GM12878 (cell line): ENCODE measurements around the gene MBNL1. TPM values are rescaled to one million over a fixed set of nuclear protein-coding genes. Genes with fewer than 3 reads are reported as not detected.

Experiments used
- ATAC-seq: fragments of 200-7000 bp; cut with Tn5 transposase; 3 replicates; pipeline ENCODE4 v1.9.1; 2020; ENCODE audit warnings: mild to moderate bottlenecking, moderate library complexity
- BruUV-seq: library from RNA; stranded (reverse); fragments of 400-500 nt; replicated peaks from 2 replicates; lab custom pipeline; 2021; lab: Mats Ljungman, UMichigan
- CTCF ChIA-PET: fragments of 300-600 bp; sonication (Branson Sonifier 250); formaldehyde crosslinking; extraction: SDS; loops from one replicate; lab custom pipeline; 2021; ENCODE audit warnings: inconsistent platforms; lab: Yijun Ruan, JAX
- POLR2A ChIA-PET: fragments of 350-600 bp; formaldehyde crosslinking; extraction: SDS; loops from one replicate; lab custom pipeline; 2021; ENCODE audit warnings: inconsistent platforms; lab: Charles Lee
- RAD21 ChIA-PET: fragments of 300-600 bp; sonication (Branson Sonifier 250); formaldehyde crosslinking; loops from one replicate; lab custom pipeline; 2023; ENCODE audit warnings: antibody characterized with exemption; ENCODE audit not compliant: unreplicated experiment; lab: Charles Lee
- SMC1A ChIA-PET: fragments of 300-600 bp; sonication (Branson Sonifier 250); formaldehyde crosslinking; loops from one replicate; lab custom pipeline; 2023; ENCODE audit not compliant: unreplicated experiment, uncharacterized antibody; lab: Charles Lee
- DNase-seq: peaks from one replicate; pipeline ENCODE4 v3.0.0-alpha.2; 2011; ENCODE audit warnings: low read depth, low spot score
- FAIRE-seq: peaks from 3 replicates; lab custom pipeline; 2011; peaks lifted over from hg19 to GRCh38; lab: Jason Lieb, UNC
- H2AFZ ChIP-seq: 2 replicates; pipeline ENCODE4 v1.6.0; 2011; ENCODE audit warnings: low read depth, low read length, control low read depth; ENCODE audit not compliant: control insufficient read depth
- H3K27ac ChIP-seq: 2 replicates; pipeline ENCODE4 v1.5.1; 2011; ENCODE audit warnings: control low read depth; ENCODE audit not compliant: control insufficient read depth, insufficient read depth
- H3K27me3 ChIP-seq, 2 experiments: replicated peaks in 1 of 2; 2 replicates each; pipeline versions ENCODE4 v1.6.0 to v1.6.1; 2011; ENCODE audit warnings: low read length in 1 of 2; ENCODE audit not compliant: control insufficient read depth in 2 of 2, insufficient read depth in 2 of 2
- H3K36me3 ChIP-seq, 2 experiments: 2 replicates each; pipeline ENCODE4 v1.5.1; 2011; ENCODE audit warnings: low read length in 1 of 2; ENCODE audit not compliant: control insufficient read depth in 2 of 2, insufficient read depth in 2 of 2
- H3K4me1 ChIP-seq: 2 replicates; pipeline ENCODE4 v1.6.1; 2011; ENCODE audit warnings: mild to moderate bottlenecking, low read length, moderate library complexity, mixed read lengths; ENCODE audit not compliant: control insufficient read depth, insufficient read depth
- H3K4me2 ChIP-seq: 2 replicates; pipeline ENCODE4 v1.6.0; 2011; ENCODE audit warnings: control low read depth; ENCODE audit not compliant: control insufficient read depth, insufficient read depth
- H3K4me3 ChIP-seq: fragments of 200-600 bp; sonication (generic); 2 replicates; pipeline ENCODE4 v1.5.1; 2016
- H3K79me2 ChIP-seq: 2 replicates; pipeline ENCODE4 v1.6.0; 2011; ENCODE audit warnings: low read length; ENCODE audit not compliant: control insufficient read depth, insufficient read depth
- H3K9ac ChIP-seq: 2 replicates; pipeline ENCODE4 v1.8.0; 2011; ENCODE audit warnings: low read length, control low read depth, mixed read lengths; ENCODE audit not compliant: control insufficient read depth, insufficient read depth
- H3K9me3 ChIP-seq: replicated peaks from 3 replicates; pipeline ENCODE4 v1.5.1; 2011; ENCODE audit warnings: mild to moderate bottlenecking, low read length; ENCODE audit not compliant: control insufficient read depth, insufficient read depth
- H4K20me1 ChIP-seq: 2 replicates; pipeline ENCODE4 v1.6.0; 2011; ENCODE audit not compliant: control insufficient read depth, insufficient read depth
- BCLAF1 ChIP-seq: fragments of 450-650 bp; IDR thresholded peaks from 2 replicates; pipeline ENCODE4 v1.6.1; 2017; ENCODE audit warnings: antibody characterized with exemption, mild to moderate bottlenecking, moderate library complexity
- CHD1 ChIP-seq: IDR thresholded peaks from 2 replicates; pipeline ENCODE4 v1.6.1; 2012; ENCODE audit warnings: low read depth, low read length, improper control_type of control experiment
- CTCF ChIP-seq, 3 experiments: IDR thresholded peaks in 2 of 3; conservative IDR thresholded peaks in 1 of 3; 2 replicates each; pipeline ENCODE4 v1.5.1; 2011; ENCODE audit warnings: low read depth in 3 of 3, low read length in 3 of 3, mild to moderate bottlenecking in 3 of 3, control low read depth in 2 of 3, moderate library complexity in 2 of 3, inconsistent platforms in 1 of 3, mixed read lengths in 1 of 3; ENCODE audit not compliant: control insufficient read depth in 2 of 3, insufficient read depth in 1 of 3; ENCODE audit errors: extremely low read depth in 1 of 3
- E2F8 ChIP-seq: fragments of 450-650 bp; IDR thresholded peaks from 2 replicates; pipeline ENCODE4 v1.6.1; 2018; ENCODE audit warnings: mild to moderate bottlenecking, low read depth, moderate library complexity; ENCODE audit not compliant: partially characterized antibody
- EP300 ChIP-seq, 2 experiments: fragments of 150-350 bp in 1 of 2; IDR thresholded peaks; 2 replicates each; pipeline ENCODE4 v1.6.1; 2011 to 2012; ENCODE audit warnings: low read depth in 2 of 2, low read length in 2 of 2, borderline replicate concordance in 1 of 2, improper control_type of control experiment in 1 of 2, inconsistent platforms in 1 of 2; ENCODE audit not compliant: control insufficient read depth in 1 of 2
- FOXK2 ChIP-seq: fragments of 450-650 bp; IDR thresholded peaks from 2 replicates; pipeline ENCODE4 v1.6.1; 2017; ENCODE audit warnings: mild to moderate bottlenecking, moderate library complexity
- KAT2A ChIP-seq: conservative IDR thresholded peaks from 2 replicates; pipeline ENCODE4 v1.6.1; 2011; ENCODE audit warnings: low read depth, low read length; ENCODE audit not compliant: control insufficient read depth
- SREBF2 ChIP-seq: IDR thresholded peaks from 2 replicates; pipeline ENCODE4 v1.6.1; 2012; ENCODE audit warnings: mild to moderate bottlenecking, low read length
- YBX1 ChIP-seq: fragments of 450-650 bp; IDR thresholded peaks from 2 replicates; pipeline ENCODE4 v1.6.1; 2016; ENCODE audit warnings: antibody characterized with exemption
- WGBS: methylation state at CpG from one replicate; pipeline ENCODE4 v1.1.6; 2016; ENCODE audit warnings: low lambda C conversion rate; ENCODE audit not compliant: insufficient replicate concordance, insufficient coverage; ENCODE audit errors: missing lambda C conversion rate; 5-methylcytosine and 5-hydroxymethylcytosine counted together
- in situ Hi-C: fragments of 300-500 bp; cut with MboI; formaldehyde crosslinking; loops from 9 replicates; pipeline ENCODE4 v1.14.3; 2018; ENCODE audit warnings: mixed read lengths
- intact Hi-C: fragments of 100-400 bp; cut with micrococcal nuclease; formaldehyde crosslinking; loops from one replicate; pipeline ENCODE4 v1.14.2; 2022; ENCODE audit not compliant: unreplicated experiment
- polyA plus RNA-seq, 11 experiments: library from polyadenylated mRNA; depleted of rRNA in 4 of 11; unstranded in 6 of 11; stranded (reverse) in 5 of 11; fragments of >200 nt; fragmentation: Nextera tagmentation in 4 of 11; fragmentation: Illumina TruSeq in 1 of 11; extraction: Ambion mirVana in 4 of 11; extraction: Trizol in 1 of 11; gene quantifications; 1 replicate in 1 of 11; 2 replicates in 10 of 11; pipeline versions ENCODE4 v1.2.1 to v1.2.3, GENCODE V29; 2011 to 2016; ENCODE audit warnings: inconsistent platforms in 2 of 11, missing spikeins in 2 of 11, low read depth in 1 of 11
- total RNA-seq, 4 experiments: library from RNA; depleted of rRNA in 3 of 4; stranded (reverse); fragments of >200 nt in 3 of 4; fragmentation: Illumina TruSeq in 1 of 4; extraction: Trizol in 1 of 4; gene quantifications; 2 replicates each; pipeline versions ENCODE4 v1.2.1 to v1.2.3, GENCODE V29; 2013 to 2021

The MBNL1 gene
- total and polyA plus RNA-seq, 10 of the 15 experiments (the other 5 are each of a cell fraction or from before 2014, with no cell fraction given), result 59.6 to 337 (median 143) TPM

GRCh38 chr3:152403632-152404066 lies 134.9 kb downstream of the MBNL1 start (continued):
- TF ChIP-seq SREBF2, result no peak
- no peak for TF ChIP-seq CHD1
- no peak for TF ChIP-seq EP300 (IDR thresholded peaks at IDR 0.05; ENCODE audit: borderline replicate concordance in 1 of 2, control insufficient read depth in 1 of 2, low read depth in 2 of 2, low read length in 2 of 2)
- TF ChIP-seq, all 136 proteins: peak for 0

GRCh38 chr3:152404976-152405375 lies 136.2 kb downstream of the MBNL1 start:
- no peak for DNase-seq
- FAIRE-seq, result no peak

More at GRCh38 chr3:152404976-152405375, 136.2 kb downstream of the MBNL1 start:
- H3K9me3 ChIP-seq, result peaks cover 3% of the 10 kb centered on the region; the same call in 2 of the 3 replicates
- 100% methylated on average over 1 of the region's 1 CpG for WGBS
- H2AFZ ChIP-seq, result no peak overlapping the region
- H3K4me2 ChIP-seq, result no peak overlapping the region
- BruUV-seq, result no TSS peak
- RAD21 ChIA-PET, result no interaction called here
- intact Hi-C loops (no loop called here), in situ Hi-C loops (no loop called here)
- no peaks in the 10 kb centered on the region for H3K27me3 ChIP-seq
- POLR2A ChIA-PET, result no interaction called here
- peaks cover 80% of the 10 kb centered on the region for H3K79me2 ChIP-seq
- H3K36me3 ChIP-seq, result peaks cover 0 to 8% of the 10 kb centered on the region in 2 experiments; a peak in 1 of 4 replicates
- no peak overlapping the region for H3K27ac ChIP-seq
- no peaks in the 10 kb centered on the region; the same call in 1 of the 2 replicates for H3K4me1 ChIP-seq
- no peaks in the 10 kb centered on the region for H4K20me1 ChIP-seq
- no peak overlapping the region for H3K9ac ChIP-seq
- SMC1A ChIA-PET, result interaction anchor here (1.4 to 2.6 kb wide), 3 partner anchors 25 to 73 kb away, joined by 3 to 10 read pairs (median 5); no protein-coding TSS in a partner anchor
- TF ChIP-seq E2F8, result no peak
- TF ChIP-seq CTCF (IDR thresholded peaks at IDR 0.05 in 2 of 3, conservative IDR thresholded peaks at IDR 0.05 in 1 of 3; ENCODE audit: control insufficient read depth in 2 of 3, extremely low read depth in 1 of 3, insufficient read depth in 1 of 3, low read depth in 3 of 3, low read length in 3 of 3), result no peak
- no peak for TF ChIP-seq KAT2A
- no peak for TF ChIP-seq BCLAF1
- TF ChIP-seq FOXK2, result no peak
- no peak for TF ChIP-seq YBX1
- TF ChIP-seq, all 136 proteins: peak for 0
- no peak for ATAC-seq
- CTCF ChIA-PET, result interaction anchor here (0.8 kb wide), 1 partner anchor 11 kb away, joined by 3 read pairs; no protein-coding TSS in a partner anchor
- H3K4me3 ChIP-seq, result no peak overlapping the region
